OCI-LY7 (cell line): ENCODE results near the gene CELF4.

Experiments used
- CTCF ChIP-seq: fragments of 200-600 bp; sonication (generic); conservative IDR thresholded peaks from 2 replicates; pipeline ENCODE4 v1.5.1; 2014; ENCODE audit warnings: mild to moderate bottlenecking, antibody characterized with exemption, low read length, moderate library complexity, mixed read lengths
- EZH2phosphoT487 ChIP-seq: fragments of 200-600 bp; sonication (generic); IDR thresholded peaks from 2 replicates; pipeline ENCODE4 v1.6.1; 2018; ENCODE audit warnings: low read depth, borderline replicate concordance, mild to moderate bottlenecking, mixed run types, antibody characterized with exemption, low read length, moderate library complexity, mixed read lengths

GRCh38 chr18:37343542-37343851 is 222.1 kb downstream of the CELF4 start:
- TF ChIP-seq CTCF (0 out of 2 replicates have a peak, but pooled peaks have one; percentile 10), EZH2phosphoT487 (no peak)
